GM06990 (cell line): Measurements from ENCODE around the gene YAF2.
"Not testable (repeated sequence)": the region's sequence is repeated elsewhere in the genome, so short reads cannot be mapped to it uniquely, and the experiment has no call there.

Source experiments
- DNase-seq: peaks from one replicate; pipeline ENCODE4 v3.0.0-alpha.2; 2011; ENCODE audit not compliant: insufficient read length; ENCODE audit errors: extremely low read depth
- H3K27me3 ChIP-seq: replicated peaks from 2 replicates; pipeline ENCODE4 v1.6.0; 2011; ENCODE audit warnings: low read length; ENCODE audit not compliant: control insufficient read depth, insufficient read depth
- H3K36me3 ChIP-seq: 2 replicates; pipeline ENCODE4 v1.5.1; 2011; ENCODE audit warnings: low read length; ENCODE audit not compliant: control insufficient read depth, insufficient read depth
- H3K4me3 ChIP-seq: replicated peaks from 2 replicates; pipeline ENCODE4 v1.5.1; 2011; ENCODE audit warnings: low read depth, mild to moderate bottlenecking, control low read depth, low read length
- TF ChIP-seq, protein P1 (sequence below): IDR thresholded peaks from 2 replicates; pipeline ENCODE4 v1.5.1; 2011; ENCODE audit warnings: low read length, control low read depth, mild to moderate bottlenecking, inconsistent platforms; ENCODE audit not compliant: insufficient read depth, poor library complexity, severe bottlenecking

The YAF2 gene

DNA sequence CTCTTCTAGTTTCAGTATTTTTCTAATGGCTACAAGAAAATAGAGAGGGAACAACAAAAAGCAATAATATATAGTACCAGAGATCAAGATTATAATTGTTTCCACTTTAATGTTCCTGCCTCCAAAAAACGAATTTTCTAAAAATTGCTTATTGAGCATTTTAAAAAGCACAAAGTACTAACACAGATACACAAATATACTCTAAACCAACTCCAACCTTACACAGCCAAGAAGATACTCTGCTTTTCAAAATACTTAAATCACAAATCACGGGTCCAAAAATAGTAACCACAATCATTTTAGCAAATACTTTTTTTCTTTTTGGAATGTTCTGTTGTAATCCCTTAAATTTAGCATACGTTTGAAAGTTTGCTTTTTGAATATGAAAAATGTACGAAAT, 2.0 kb downstream of the YAF2 start:
- TF ChIP-seq, protein P1, sequence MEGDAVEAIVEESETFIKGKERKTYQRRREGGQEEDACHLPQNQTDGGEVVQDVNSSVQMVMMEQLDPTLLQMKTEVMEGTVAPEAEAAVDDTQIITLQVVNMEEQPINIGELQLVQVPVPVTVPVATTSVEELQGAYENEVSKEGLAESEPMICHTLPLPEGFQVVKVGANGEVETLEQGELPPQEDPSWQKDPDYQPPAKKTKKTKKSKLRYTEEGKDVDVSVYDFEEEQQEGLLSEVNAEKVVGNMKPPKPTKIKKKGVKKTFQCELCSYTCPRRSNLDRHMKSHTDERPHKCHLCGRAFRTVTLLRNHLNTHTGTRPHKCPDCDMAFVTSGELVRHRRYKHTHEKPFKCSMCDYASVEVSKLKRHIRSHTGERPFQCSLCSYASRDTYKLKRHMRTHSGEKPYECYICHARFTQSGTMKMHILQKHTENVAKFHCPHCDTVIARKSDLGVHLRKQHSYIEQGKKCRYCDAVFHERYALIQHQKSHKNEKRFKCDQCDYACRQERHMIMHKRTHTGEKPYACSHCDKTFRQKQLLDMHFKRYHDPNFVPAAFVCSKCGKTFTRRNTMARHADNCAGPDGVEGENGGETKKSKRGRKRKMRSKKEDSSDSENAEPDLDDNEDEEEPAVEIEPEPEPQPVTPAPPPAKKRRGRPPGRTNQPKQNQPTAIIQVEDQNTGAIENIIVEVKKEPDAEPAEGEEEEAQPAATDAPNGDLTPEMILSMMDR, result no peak
- no peak for DNase-seq
- Histone ChIP-seq H3K36me3 (no peaks in the 10 kb centered on the region), H3K27me3 (no peaks in the 10 kb centered on the region), H3K4me3 (peak overlapping the region; percentile 9)

DNA sequence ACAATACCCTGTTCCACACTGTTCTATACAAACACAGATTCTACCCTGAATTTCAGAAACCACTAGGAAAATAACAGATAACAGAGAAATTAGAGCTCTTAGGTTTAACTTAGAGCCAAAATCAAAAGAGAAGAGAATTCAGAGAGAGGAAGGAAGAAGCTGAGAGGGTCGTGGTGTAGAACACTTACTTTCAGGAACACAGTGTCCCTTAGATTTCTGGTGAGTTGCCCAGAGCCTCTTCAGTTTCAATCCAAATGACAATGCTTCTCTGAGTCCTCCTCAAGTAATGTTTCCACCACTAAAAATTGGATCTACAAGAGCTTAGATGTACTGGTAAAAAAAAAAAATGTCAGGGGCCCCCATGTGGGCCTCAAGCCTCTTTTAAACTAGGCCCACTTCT, 2.6 kb downstream of the YAF2 start:
- Histone ChIP-seq H3K36me3 (no peaks in the 10 kb centered on the region), H3K27me3 (no peaks in the 10 kb centered on the region), H3K4me3 (no peak overlapping the region)
- no peak for DNase-seq
- TF ChIP-seq, protein P1, result no peak

DNA sequence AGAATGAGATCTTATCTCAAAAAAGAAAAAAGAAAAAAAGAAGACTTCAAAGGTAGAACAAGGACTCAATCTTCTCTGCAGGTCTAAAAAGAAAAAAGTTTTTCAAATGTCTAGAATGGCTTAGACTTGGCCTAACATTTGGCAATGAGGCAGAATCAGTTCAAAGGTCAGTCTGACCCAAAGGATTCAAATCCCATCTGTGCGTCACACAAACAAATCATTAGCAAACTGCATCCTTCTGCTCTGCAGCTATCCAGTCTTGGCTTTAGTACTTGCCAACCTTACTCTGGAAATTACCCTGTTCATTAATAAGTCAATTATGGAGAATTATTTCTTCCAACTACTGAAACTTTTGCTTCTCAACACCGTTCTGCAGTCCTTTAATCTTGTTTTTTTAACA, 3.1 kb downstream of the YAF2 start:
- H3K36me3 ChIP-seq, result no peaks in the 10 kb centered on the region
- H3K27me3 ChIP-seq, result no peaks in the 10 kb centered on the region
- no peak overlapping the region for H3K4me3 ChIP-seq
- TF ChIP-seq, protein P1, result no peak
- DNase-seq, result no peak

DNA sequence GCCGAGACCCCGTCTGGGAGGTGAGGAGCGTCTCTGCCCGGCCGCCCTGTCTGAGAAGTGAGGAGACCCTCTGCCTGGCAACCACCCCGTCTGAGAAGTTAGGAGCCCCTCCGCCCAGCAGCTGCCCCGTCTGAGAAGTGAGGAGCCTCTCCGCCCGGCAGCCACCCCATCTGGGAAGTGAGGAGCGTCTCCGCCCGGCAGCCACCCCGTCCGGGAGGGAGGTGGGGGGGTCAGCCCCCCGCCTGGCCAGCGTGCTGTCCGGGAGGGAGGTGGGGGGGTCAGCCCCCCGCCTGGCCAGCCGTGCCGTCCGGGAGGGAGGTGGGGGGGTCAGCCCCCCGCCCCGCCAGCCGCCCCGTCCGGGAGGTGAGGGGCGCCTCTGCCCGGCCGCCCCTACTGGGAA, 10.5 kb downstream of the YAF2 start:
- not testable (repeated sequence) for H3K4me3 ChIP-seq, H3K36me3 ChIP-seq, DNase-seq

DNA sequence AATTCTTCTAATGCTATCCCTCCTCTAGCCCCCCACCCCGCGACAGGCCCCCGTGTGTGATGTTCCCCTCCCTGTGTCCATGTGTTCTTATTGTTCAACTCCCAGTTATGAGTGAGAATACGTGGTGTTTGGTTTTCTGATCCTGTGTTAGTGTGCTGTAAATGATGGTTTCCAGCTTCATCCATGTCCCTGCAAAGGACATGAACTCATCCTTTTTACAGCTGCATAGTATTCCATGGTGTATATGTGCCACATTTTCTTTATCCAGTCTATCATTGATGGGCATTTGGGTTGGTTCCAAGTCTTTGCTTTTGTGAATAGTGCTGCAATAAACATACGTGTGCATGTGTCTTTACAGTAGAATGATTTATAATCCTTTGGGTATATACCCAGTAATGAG, 13.5 kb downstream of the YAF2 start:
- H3K36me3 ChIP-seq, H3K27me3 ChIP-seq, DNase-seq, H3K4me3 ChIP-seq: not testable (repeated sequence)

More for the DNA sequence above, 10.5 kb downstream of the YAF2 start:
- not testable (repeated sequence) for H3K27me3 ChIP-seq

DNA sequence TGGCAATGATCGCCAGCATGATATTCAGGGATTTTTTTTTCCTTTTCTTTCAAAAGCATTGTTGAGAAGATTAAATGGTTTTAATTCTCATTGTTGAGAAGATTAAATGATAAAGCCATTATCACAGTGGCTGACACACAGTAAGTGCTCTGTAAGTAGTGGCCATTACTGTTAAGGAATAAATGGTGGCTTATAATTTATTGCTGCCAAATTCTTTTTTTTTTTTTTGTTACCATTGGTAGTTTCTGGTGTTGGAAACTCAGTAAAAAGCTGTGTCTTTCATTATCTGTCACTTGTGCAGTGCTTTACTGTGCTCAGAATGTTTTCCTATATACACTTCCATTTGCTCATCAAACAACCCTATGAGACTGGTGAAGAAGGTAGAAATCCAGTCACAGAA, 15.3 kb downstream of the YAF2 start:
- Histone ChIP-seq H3K36me3 (no peaks in the 10 kb centered on the region; the same call in none of the 2 replicates), H3K27me3 (no peaks in the 10 kb centered on the region), H3K4me3 (no peak overlapping the region)
- TF ChIP-seq, protein P1, result no peak
- no peak for DNase-seq

DNA sequence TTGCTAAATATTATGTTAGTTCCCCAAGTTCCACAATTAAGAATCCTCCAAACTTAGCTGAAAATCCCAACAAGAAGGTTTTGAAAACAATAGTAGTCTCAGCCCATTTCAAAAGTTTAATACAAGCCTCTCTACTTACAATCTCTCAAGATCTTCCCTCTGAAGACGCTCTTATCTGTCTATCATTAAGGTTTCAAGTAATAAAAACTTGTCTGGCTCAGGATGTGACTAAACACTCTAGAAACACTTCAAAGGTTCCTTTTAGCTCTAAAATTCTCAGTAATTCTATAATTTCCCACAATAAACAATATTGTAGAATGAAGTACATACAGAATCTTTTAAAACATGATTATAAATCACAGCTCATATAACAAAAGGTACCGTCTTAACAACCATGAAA, 16.3 kb downstream of the YAF2 start:
- H3K27me3 ChIP-seq, result no peaks in the 10 kb centered on the region
- no peak overlapping the region for H3K4me3 ChIP-seq
- DNase-seq, result no peak
- TF ChIP-seq, protein P1, result no peak
- H3K36me3 ChIP-seq, result no peaks in the 10 kb centered on the region; the same call in none of the 2 replicates
